T-helper 17 cell (primary cell): ENCODE data around the gene DDX31. TPM values are rescaled to one million over a fixed set of nuclear protein-coding genes. Genes with fewer than 3 reads are reported as not detected.

Source experiments
- ATAC-seq: fragments of 150-1000 bp; cut with Tn5 transposase; 2 replicates; pipeline ENCODE4 v1.10.0; 2021; ENCODE audit warnings: mild to moderate bottlenecking, moderate library complexity
- DNase-seq, 3 donors: peaks; one replicate each; pipeline versions ENCODE4 v3.0.0 to v3.0.0-alpha.2; 2020 to 2021
- H3K9me3 ChIP-seq: one replicate; pipeline ENCODE4 v1.7.0; 2013; ENCODE audit warnings: low read length, mild to moderate bottlenecking; ENCODE audit not compliant: control insufficient read depth, poor library complexity, severe bottlenecking
- H3K27ac Mint-ChIP-seq: one replicate; pipeline ENCODE4 v1.8.0; 2022; ENCODE audit warnings: mild to moderate bottlenecking, moderate library complexity, mixed read lengths
- H3K27me3 Mint-ChIP-seq: one replicate; pipeline ENCODE4 v1.8.0; 2022; ENCODE audit warnings: mixed read lengths
- H3K36me3 Mint-ChIP-seq: one replicate; pipeline ENCODE4 v1.8.0; 2022; ENCODE audit warnings: low read depth, mixed read lengths
- H3K4me1 Mint-ChIP-seq: one replicate; pipeline ENCODE4 v1.8.0; 2022; ENCODE audit warnings: mild to moderate bottlenecking, mixed read lengths
- H3K4me3 Mint-ChIP-seq: one replicate; pipeline ENCODE4 v1.8.0; 2022; ENCODE audit warnings: mild to moderate bottlenecking, moderate library complexity, mixed read lengths
- total RNA-seq, 4 donors: library from RNA in 2 of 4; stranded (reverse) in 2 of 4; gene quantifications; one replicate each; pipeline ENCODE4 v1.2.3 and lab custom pipeline; 2022 to 2026

DDX31 gene
- total RNA-seq, 2 donors from 2014 or later, result 12.6 to 15.5 TPM

DNA sequence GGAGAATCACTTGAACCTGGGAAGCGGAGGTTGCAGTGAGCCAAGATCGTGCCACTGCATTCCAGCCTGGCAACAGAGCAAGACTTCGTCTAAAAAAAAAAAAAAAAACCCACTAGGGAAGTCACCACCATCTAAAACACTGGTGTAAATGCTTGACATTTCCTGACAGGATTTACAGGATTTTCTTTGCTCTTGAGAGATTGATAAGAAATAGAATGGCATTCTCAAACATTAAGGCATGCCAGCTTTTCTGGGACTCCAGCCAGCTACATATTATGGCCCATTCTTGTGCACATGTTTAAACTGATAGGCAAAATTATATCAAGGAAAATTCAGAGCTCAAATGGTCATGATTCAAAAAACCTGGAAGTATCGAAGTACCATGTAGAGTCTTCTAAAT, 29.2 kb upstream of the DDX31 start:
- ATAC-seq (no peak), DNase-seq (no peak)
- H3K9me3 ChIP-seq, result peaks cover 3% of the 10 kb centered on the region
- Mint-ChIP-seq H3K4me3 (no peak overlapping the region), H3K27ac (no peak overlapping the region), H3K36me3 (no peaks in the 10 kb centered on the region), H3K27me3 (peaks cover 6% of the 10 kb centered on the region), H3K4me1 (no peaks in the 10 kb centered on the region)

DNA sequence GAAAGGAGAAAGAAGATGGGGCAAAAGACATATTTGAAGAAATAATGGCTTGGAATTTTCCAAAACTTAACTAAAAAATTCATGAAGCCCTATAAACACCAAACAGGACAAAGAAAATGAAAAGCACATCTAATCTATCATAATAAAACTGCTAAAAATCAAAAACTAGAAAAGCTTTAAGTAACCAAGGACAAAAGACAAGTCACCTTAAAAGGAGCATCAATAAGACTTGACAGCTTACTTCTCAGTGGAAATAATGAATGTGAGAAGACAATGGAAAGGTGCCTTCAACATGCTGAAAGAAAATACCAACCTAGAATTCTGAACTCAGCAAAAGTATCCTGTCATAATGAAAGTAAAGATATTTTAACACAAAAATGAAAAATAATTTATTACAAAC, 27.4 kb upstream of the DDX31 start:
- ATAC-seq (no peak), DNase-seq (no peak)
- no peak overlapping the region for H3K4me3 Mint-ChIP-seq
- H3K27ac Mint-ChIP-seq, result no peak overlapping the region
- H3K4me1 Mint-ChIP-seq, result no peaks in the 10 kb centered on the region
- H3K27me3 Mint-ChIP-seq, result no peaks in the 10 kb centered on the region
- no peaks in the 10 kb centered on the region for H3K36me3 Mint-ChIP-seq
- peaks cover 3% of the 10 kb centered on the region for H3K9me3 ChIP-seq

DNA sequence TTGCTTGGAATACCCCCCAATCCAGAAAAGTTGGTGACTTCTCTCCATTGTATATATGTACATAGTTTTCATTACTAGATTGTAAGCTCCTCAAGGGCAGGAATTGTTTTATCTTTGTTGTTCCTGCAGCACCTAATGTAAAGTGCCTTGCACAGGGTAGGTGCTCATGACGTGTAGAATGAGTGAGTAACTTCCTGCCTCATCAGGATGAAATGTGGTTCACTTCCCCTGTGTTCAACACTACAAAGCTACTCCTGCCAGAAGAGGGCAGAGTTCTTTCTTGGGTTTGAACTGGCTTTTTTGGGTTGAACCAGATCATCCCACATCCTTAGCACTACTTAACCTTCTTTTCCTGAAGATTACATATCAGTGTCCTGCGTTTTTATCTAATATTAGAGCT, 24.4 kb upstream of the DDX31 start:
- DNase-seq (no peak), ATAC-seq (peak; percentile 82)
- Mint-ChIP-seq H3K36me3 (no peaks in the 10 kb centered on the region), H3K27me3 (no peaks in the 10 kb centered on the region), H3K27ac (no peak overlapping the region), H3K4me1 (no peaks in the 10 kb centered on the region), H3K4me3 (no peak overlapping the region)
- H3K9me3 ChIP-seq, result peaks cover 3% of the 10 kb centered on the region

DNA sequence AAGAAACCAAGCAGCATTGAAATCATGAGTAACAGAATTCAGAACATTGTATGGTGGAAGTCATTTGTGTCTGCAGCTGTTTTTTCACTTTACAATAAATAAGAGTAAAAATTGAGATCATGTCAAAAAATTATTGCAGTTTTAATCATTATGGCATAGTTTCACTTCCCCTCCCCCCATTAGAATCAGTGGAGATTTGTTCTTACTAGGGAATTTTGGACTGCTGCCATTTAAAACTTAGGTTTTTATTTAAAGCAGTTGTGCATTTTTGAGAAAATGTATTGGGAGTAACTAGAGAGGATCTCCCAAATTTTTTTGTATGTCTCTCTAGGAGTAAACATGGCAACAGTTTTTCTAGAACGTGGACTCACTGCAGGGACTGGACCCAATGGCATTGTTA, 20.9 kb upstream of the DDX31 start:
- Mint-ChIP-seq H3K4me3 (no peak overlapping the region), H3K27ac (no peak overlapping the region), H3K4me1 (peaks cover 3% of the 10 kb centered on the region), H3K36me3 (peaks cover 3% of the 10 kb centered on the region), H3K27me3 (no peaks in the 10 kb centered on the region)
- DNase-seq (no peak), ATAC-seq (no peak)
- H3K9me3 ChIP-seq, result no peaks in the 10 kb centered on the region

DNA sequence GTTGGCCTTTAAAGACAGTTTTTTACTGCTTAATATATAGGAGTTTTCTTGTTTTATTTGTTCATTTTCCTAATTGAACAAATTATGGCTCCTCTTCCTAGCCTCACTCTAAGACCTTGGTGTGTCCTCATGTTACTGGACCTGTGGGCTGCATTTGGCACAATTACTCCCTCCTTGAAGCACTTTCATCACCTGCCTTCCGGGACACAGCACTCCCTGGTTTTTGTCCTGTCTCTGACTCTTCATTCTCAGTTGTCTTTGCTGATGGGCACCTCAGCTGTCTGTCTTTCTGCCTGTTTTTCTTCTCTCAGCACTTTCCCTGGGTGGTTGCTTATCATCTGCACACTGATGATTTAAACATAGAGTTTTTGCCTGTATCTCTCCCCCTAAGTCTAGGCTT, 14.1 kb upstream of the DDX31 start:
- H3K9me3 ChIP-seq, result no peaks in the 10 kb centered on the region
- Mint-ChIP-seq H3K4me1 (peaks cover 18% of the 10 kb centered on the region), H3K4me3 (no peak overlapping the region), H3K36me3 (peaks cover 13% of the 10 kb centered on the region), H3K27me3 (no peaks in the 10 kb centered on the region), H3K27ac (peak overlapping the region; percentile 16)
- ATAC-seq (no peak), DNase-seq (no peak)

DNA sequence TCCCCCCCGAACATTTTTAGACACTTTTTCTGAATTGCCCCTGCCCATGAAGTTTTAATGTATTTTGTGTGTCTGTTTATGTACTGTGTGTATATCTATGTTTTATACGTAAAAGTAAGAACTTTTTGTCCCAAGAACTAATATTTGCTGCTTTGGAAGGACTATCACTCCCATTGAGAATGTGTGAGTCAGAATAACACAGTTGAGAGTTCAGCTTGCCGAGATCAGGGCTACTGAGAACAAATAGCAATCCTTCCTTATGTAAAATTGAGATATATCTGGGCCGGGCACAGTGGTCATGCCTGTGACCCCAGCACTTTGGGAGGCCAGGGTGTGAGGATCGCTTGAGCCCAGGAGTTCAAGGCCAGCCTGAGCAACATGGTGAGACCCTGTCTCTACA, 11.8 kb upstream of the DDX31 start:
- no peak for DNase-seq
- H3K4me3 Mint-ChIP-seq, result no peak overlapping the region
- peaks cover 13% of the 10 kb centered on the region for H3K36me3 Mint-ChIP-seq
- H3K27me3 Mint-ChIP-seq, result no peaks in the 10 kb centered on the region
- ATAC-seq, result no peak
- peaks cover 23% of the 10 kb centered on the region for H3K4me1 Mint-ChIP-seq
- H3K27ac Mint-ChIP-seq, result peak overlapping the region; percentile 45
- H3K9me3 ChIP-seq, result no peaks in the 10 kb centered on the region

DNA sequence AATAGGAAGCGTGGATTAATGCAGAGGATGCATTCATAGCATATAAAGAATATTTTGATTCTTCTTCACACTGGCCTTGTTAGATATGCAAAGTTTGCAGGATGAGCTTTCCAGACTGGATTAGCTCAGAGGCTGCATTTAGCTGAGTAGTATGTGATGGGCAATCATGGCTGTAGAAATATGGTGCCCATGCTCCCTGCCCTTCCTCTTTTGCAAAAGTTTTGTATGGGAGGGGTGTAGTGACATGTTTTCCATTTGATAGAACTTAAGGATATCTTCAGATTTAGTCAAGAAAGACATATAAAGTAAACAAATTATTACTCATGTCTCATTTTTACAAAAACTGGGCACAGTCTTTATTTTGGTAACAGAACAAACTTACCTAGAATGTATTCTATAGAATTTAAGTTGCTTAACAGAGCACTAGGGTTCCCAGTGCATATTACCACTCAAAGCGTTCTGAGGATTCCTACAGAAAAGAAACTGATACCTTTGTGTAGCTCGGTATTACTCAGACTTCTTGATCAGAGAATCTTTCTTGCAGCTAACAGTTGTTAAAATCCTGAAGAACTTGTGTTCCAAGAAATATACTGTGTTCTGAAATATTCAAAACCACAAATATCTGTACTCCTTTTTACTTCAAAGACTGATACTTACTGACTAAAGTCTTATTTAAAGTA, 10.3 kb upstream of the DDX31 start:
- Mint-ChIP-seq H3K27me3 (no peaks in the 10 kb centered on the region), H3K27ac (no peak overlapping the region)

DNA sequence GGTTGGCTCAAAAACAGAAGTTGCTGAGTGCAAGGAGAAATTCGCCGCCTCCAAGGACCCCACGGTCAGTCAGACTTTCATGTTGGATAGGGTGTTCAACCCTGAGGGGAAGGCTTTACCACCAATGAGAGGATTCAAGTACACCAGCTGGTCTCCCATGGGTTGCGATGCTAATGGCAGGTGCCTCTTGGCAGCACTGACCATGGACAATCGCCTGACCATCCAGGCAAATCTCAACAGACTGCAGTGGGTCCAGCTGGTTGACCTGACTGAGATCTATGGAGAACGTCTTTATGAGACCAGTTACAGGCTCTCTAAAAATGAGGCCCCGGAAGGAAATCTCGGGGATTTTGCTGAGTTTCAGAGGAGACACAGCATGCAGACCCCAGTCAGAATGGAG, 8.2 kb upstream of the DDX31 start:
- Mint-ChIP-seq H3K27ac (no peak overlapping the region), H3K4me3 (no peak overlapping the region), H3K4me1 (peaks cover 22% of the 10 kb centered on the region), H3K36me3 (peaks cover 2% of the 10 kb centered on the region), H3K27me3 (no peaks in the 10 kb centered on the region)
- DNase-seq (no peak), ATAC-seq (no peak)
- H3K9me3 ChIP-seq, result no peaks in the 10 kb centered on the region

More for the DNA sequence above, 10.3 kb upstream of the DDX31 start:
- no peak for ATAC-seq
- peaks cover 20% of the 10 kb centered on the region for H3K4me1 Mint-ChIP-seq
- H3K9me3 ChIP-seq, result no peaks in the 10 kb centered on the region
- DNase-seq, result no peak
- peaks cover 10% of the 10 kb centered on the region for H3K36me3 Mint-ChIP-seq
- H3K4me3 Mint-ChIP-seq, result no peak overlapping the region

DNA sequence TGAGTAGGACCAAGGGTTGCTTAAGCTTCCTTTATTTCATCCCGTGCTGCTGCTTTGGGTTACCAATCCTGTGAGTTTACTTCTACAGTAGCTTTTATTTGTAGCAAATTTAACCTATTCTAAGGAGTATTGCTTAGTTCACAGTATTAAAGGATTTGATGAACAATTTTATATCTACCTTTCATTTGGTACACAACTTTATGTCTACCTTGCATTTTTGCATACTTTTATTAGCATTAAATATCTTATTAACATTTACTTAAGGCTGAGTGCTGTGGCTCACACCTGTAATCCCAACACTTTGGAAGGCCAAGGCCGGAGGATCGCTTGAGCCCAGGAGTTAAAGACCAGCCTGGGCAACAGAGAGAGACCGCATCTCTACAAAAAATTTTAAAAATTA, 4.7 kb upstream of the DDX31 start:
- H3K4me3 Mint-ChIP-seq, result no peak overlapping the region
- DNase-seq (no peak), ATAC-seq (no peak)
- peaks cover 2% of the 10 kb centered on the region for H3K36me3 Mint-ChIP-seq
- no peak overlapping the region for H3K27ac Mint-ChIP-seq
- no peaks in the 10 kb centered on the region for H3K27me3 Mint-ChIP-seq
- H3K4me1 Mint-ChIP-seq, result peaks cover 36% of the 10 kb centered on the region
- H3K9me3 ChIP-seq, result no peaks in the 10 kb centered on the region

DNA sequence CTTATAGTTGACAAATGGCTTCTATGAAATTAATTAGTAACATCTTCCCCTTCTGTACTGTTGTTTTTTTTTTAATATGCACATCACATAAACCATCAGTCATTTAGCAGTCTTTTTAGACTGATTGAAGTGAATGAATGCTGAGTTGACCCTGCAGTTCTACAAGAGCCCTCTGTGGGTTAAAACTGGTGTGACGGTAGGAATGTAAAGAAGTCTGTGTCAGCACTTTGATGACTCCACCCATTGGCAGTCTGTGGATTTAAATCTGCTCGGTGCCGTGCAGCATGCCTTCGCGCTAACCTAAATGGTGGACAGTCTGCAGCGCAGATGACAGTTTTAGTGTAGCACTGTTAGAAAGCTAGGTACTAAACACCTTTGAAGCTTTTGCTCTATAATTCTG, 3.6 kb upstream of the DDX31 start:
- no peaks in the 10 kb centered on the region for H3K27me3 Mint-ChIP-seq
- H3K9me3 ChIP-seq, result no peaks in the 10 kb centered on the region
- no peaks in the 10 kb centered on the region for H3K36me3 Mint-ChIP-seq
- ATAC-seq, result no peak
- peaks cover 35% of the 10 kb centered on the region for H3K4me1 Mint-ChIP-seq
- no peak for DNase-seq
- peak overlapping the region; percentile 7 for H3K4me3 Mint-ChIP-seq
- H3K27ac Mint-ChIP-seq, result peak overlapping the region; percentile 32

DNA sequence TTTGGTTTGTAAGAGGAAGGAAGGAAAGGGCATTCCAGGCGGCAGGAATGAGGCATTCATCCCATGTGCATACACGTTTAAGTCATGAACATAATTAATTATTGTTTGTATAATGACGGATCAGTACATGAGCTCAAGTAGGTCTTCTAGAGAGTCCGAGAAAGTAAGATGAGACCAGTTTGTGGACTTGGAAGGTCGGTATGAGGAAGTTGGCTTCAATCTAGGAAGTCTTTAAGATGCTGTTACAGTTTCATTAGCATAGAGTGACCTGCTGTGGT, 2.6 kb upstream of the DDX31 start:
- no peaks in the 10 kb centered on the region for H3K9me3 ChIP-seq
- Mint-ChIP-seq H3K36me3 (no peaks in the 10 kb centered on the region), H3K4me1 (peaks cover 42% of the 10 kb centered on the region), H3K27me3 (no peaks in the 10 kb centered on the region), H3K4me3 (peak overlapping the region; percentile 95), H3K27ac (peak overlapping the region; percentile 96)
- no peak for ATAC-seq
- DNase-seq, result no peak

DNA sequence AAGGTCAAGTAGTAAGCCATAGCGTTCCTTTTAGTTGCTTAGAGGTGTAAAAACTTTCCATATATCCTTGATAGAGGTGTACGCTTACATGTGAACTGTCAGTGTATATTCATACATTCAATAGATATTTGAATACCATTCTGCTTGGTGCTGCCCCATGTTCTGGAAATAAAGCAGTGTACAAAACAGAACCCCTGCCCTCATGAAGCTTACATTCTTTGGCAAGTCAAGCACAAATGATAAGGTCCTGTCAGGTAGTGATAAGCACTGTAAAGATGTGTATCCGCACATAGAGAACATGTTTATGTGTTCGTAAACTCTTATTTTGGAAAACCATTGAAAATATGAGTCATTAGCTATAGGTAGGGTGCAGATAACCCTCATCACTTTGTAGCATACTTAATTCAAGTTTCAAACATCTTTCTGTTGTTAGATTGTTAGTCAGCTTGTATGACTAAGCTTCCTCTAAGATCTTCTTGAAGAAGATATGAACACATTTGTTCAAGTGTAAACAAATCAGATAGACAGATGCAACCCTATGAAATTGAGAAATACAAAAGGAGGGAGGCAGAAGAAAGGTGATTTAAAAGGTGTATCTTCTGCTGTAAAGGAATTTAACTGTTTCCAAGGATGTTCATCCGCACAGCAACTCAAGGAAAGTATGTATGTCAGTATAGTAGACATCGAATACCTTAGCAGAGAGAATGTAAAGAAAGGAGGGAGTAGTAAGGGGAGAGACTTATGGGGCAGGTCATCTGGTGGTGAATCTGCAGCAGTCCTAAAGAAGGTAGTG, 2.0 kb upstream of the DDX31 start:
- Mint-ChIP-seq H3K27me3 (no peaks in the 10 kb centered on the region), H3K27ac (peak overlapping the region; percentile 96), H3K36me3 (no peaks in the 10 kb centered on the region), H3K4me3 (peak overlapping the region; percentile 95), H3K4me1 (peaks cover 42% of the 10 kb centered on the region)
- DNase-seq (no peak), ATAC-seq (no peak)
- H3K9me3 ChIP-seq, result no peaks in the 10 kb centered on the region

DNA sequence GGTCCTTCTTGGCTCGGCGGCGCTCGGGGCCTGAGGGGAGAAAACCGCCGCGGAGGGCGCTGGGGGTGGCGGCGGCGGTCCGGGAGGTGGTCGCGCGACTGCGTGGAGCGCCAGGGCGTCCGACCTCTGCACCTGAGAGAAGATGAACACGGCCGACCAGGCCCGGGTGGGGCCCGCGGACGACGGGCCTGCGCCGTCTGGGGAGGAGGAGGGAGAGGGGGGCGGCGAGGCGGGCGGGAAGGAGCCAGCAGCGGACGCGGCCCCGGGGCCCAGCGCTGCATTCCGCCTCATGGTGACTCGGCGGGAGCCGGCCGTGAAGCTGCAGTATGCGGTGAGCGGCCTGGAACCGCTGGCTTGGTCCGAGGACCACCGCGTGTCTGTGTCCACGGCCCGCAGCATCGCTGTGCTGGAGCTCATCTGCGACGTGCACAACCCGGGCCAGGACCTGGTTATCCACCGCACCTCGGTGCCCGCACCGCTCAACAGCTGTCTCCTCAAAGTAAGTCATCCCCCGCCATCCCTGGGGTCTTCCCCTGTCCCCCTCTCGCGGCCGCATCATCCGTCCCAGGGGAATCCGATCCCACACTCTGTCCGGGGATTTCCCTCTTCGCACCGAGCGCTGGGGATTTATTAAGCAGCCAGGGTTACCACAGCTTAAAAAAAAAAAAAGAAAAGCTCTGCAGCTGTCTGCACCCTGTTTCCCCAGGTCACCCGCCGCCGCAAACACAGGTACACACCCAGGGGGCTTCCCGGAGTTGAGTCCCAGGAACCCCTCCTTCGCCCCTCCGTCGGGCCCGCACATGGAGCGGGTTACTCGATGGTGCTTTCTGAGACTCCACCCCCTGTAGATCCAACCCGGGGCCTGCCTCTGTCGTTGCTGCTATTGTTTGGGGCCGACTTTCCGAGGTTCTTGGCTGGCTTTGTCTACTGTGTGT, 941 bp upstream of the DDX31 start, which contains the start of gene GTF3C4:
Gene GTF3C4, plus strand, starts transcription at position 8 of the 935 bp plus-strand sequence. Its CDS starts 135 bp downstream, at position 143.
- ATAC-seq, result peak; percentile 70
- peak; percentile 69 to 79 (median 78) for DNase-seq
- no peaks in the 10 kb centered on the region for H3K9me3 ChIP-seq
- Mint-ChIP-seq H3K27me3 (no peaks in the 10 kb centered on the region), H3K4me1 (peaks cover 44% of the 10 kb centered on the region), H3K4me3 (peak within 1 kb of the TSS; percentile 95), H3K36me3 (no peaks in the 10 kb centered on the region), H3K27ac (peak within 1 kb of the TSS; percentile 96)
